ENCODE measurements around the gene LRP6.

DNA sequence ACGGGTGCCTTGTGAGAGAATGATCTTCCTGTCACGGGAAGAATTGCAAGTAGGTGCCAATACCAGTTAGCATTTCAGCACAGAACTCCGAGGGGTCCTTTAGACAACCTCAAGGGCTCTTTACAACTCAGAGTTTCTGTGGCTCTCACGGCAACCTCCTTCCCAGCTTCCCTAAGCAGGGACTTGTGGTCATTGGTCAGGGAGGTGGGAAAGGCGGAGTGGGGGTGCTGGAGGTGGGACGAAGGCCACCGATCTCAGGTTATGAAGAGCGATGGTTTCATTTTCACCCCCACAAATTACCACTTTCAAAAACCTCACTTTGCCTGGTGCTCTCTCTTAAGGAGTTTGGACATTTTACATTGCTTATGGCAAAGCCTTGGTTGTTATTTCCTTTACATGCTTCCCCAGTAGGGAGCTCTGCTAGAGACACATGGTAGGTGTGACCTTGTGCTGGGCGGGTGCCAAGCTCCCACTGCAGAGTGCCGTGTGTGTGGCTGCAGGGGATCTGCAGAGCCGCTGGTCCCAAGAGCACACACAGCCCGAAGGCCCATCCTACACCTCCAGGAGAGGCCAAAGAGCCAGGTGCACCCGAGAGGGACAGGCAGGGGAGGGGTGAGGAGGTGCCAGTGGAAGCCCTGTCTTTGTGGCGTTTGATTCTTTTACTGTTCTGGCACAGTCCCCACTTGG is 174.7 kb downstream of the LRP6 start:
- no peak for TF ChIP-seq SMC3 (conservative IDR thresholded peaks at IDR 0.05; ENCODE audit: poor library complexity)
- TF ChIP-seq EP300 (conservative IDR thresholded peaks at IDR 0.05; ENCODE audit: poor library complexity, severe bottlenecking): no peak
- TF ChIP-seq, protein P1, sequence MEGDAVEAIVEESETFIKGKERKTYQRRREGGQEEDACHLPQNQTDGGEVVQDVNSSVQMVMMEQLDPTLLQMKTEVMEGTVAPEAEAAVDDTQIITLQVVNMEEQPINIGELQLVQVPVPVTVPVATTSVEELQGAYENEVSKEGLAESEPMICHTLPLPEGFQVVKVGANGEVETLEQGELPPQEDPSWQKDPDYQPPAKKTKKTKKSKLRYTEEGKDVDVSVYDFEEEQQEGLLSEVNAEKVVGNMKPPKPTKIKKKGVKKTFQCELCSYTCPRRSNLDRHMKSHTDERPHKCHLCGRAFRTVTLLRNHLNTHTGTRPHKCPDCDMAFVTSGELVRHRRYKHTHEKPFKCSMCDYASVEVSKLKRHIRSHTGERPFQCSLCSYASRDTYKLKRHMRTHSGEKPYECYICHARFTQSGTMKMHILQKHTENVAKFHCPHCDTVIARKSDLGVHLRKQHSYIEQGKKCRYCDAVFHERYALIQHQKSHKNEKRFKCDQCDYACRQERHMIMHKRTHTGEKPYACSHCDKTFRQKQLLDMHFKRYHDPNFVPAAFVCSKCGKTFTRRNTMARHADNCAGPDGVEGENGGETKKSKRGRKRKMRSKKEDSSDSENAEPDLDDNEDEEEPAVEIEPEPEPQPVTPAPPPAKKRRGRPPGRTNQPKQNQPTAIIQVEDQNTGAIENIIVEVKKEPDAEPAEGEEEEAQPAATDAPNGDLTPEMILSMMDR (IDR thresholded peaks at IDR 0.05; ENCODE audit: poor library complexity, severe bottlenecking): no peak
- TF ChIP-seq, protein P2, sequence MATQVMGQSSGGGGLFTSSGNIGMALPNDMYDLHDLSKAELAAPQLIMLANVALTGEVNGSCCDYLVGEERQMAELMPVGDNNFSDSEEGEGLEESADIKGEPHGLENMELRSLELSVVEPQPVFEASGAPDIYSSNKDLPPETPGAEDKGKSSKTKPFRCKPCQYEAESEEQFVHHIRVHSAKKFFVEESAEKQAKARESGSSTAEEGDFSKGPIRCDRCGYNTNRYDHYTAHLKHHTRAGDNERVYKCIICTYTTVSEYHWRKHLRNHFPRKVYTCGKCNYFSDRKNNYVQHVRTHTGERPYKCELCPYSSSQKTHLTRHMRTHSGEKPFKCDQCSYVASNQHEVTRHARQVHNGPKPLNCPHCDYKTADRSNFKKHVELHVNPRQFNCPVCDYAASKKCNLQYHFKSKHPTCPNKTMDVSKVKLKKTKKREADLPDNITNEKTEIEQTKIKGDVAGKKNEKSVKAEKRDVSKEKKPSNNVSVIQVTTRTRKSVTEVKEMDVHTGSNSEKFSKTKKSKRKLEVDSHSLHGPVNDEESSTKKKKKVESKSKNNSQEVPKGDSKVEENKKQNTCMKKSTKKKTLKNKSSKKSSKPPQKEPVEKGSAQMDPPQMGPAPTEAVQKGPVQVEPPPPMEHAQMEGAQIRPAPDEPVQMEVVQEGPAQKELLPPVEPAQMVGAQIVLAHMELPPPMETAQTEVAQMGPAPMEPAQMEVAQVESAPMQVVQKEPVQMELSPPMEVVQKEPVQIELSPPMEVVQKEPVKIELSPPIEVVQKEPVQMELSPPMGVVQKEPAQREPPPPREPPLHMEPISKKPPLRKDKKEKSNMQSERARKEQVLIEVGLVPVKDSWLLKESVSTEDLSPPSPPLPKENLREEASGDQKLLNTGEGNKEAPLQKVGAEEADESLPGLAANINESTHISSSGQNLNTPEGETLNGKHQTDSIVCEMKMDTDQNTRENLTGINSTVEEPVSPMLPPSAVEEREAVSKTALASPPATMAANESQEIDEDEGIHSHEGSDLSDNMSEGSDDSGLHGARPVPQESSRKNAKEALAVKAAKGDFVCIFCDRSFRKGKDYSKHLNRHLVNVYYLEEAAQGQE (IDR thresholded peaks at IDR 0.05; ENCODE audit: borderline replicate concordance): no peak
- TF ChIP-seq RAD21 (conservative IDR thresholded peaks at IDR 0.05): no peak
- no peak for TF ChIP-seq MXI1 (conservative IDR thresholded peaks at IDR 0.05; ENCODE audit: poor library complexity, severe bottlenecking)
- TF ChIP-seq EZH2 (IDR thresholded peaks at IDR 0.05; ENCODE audit: borderline replicate concordance, insufficient read depth, low read length, poor library complexity, severe bottlenecking): no peak
